ENCODE data around the gene TTLL11. TPM values are rescaled to one million over a fixed set of nuclear protein-coding genes. Genes with fewer than 3 reads are reported as not detected.

The TTLL11 gene
- polyA plus RNA-seq, 1 donor: 30.4 TPM

GRCh38 chr9:121939643-121940042 is 153.5 kb downstream of the TTLL11 start:
- no peak for DNase-seq (ENCODE audit: low read depth)

- no peak for DNase-seq (ENCODE audit: low read depth)
Measured at GRCh38 chr9:121938621-121939020, 154.5 kb downstream of the TTLL11 start.

- DNase-seq (ENCODE audit: low read depth): no peak
Measured at GRCh38 chr9:121937240-121937639, 155.9 kb downstream of the TTLL11 start.

GRCh38 chr9:121935739-121936138 is 157.4 kb downstream of the TTLL11 start:
- no peak for DNase-seq (ENCODE audit: low read depth)

GRCh38 chr9:121930956-121931355 is 162.2 kb downstream of the TTLL11 start:
- DNase-seq (ENCODE audit: low read depth): no peak

- no peak for DNase-seq (ENCODE audit: low read depth)
Measured at GRCh38 chr9:121929893-121930875, 162.9 kb downstream of the TTLL11 start.

- no peak for DNase-seq (ENCODE audit: low read depth)
Measured at GRCh38 chr9:121927636-121928035, 165.5 kb downstream of the TTLL11 start.

- no peak for DNase-seq (ENCODE audit: low read depth)
Measured at GRCh38 chr9:121927081-121927480, 166.0 kb downstream of the TTLL11 start.

- no peak for DNase-seq (ENCODE audit: low read depth)
Measured at GRCh38 chr9:121926351-121926801, 166.7 kb downstream of the TTLL11 start.

GRCh38 chr9:121925935-121926334 is 167.2 kb downstream of the TTLL11 start:
- DNase-seq (ENCODE audit: low read depth): no peak

- DNase-seq (ENCODE audit: low read depth): no peak
Measured at GRCh38 chr9:121924700-121925099, 168.4 kb downstream of the TTLL11 start.

- DNase-seq (ENCODE audit: low read depth): no peak
Measured at GRCh38 chr9:121921444-121921843, 171.7 kb downstream of the TTLL11 start.

- DNase-seq (ENCODE audit: low read depth): no peak
Measured at GRCh38 chr9:121917375-121918335, 175.5 kb downstream of the TTLL11 start.

GRCh38 chr9:121915304-121915625 is 177.8 kb downstream of the TTLL11 start:
- no peak for DNase-seq (ENCODE audit: low read depth)

- DNase-seq (ENCODE audit: low read depth): no peak
Measured at GRCh38 chr9:121914604-121915303, 178.4 kb downstream of the TTLL11 start.

- DNase-seq (ENCODE audit: low read depth): no peak
Measured at GRCh38 chr9:121914017-121914595, 179.0 kb downstream of the TTLL11 start.

- DNase-seq (ENCODE audit: low read depth): no peak
Measured at GRCh38 chr9:121912812-121913627, 180.1 kb downstream of the TTLL11 start.

GRCh38 chr9:121910491-121911040 is 182.5 kb downstream of the TTLL11 start:
- DNase-seq (ENCODE audit: low read depth): no peak

GRCh38 chr9:121909111-121909510 is 184.0 kb downstream of the TTLL11 start:
- no peak for DNase-seq (ENCODE audit: low read depth)

All from forelimb muscle (tissue), 1 donor.